OCI-LY1 (cell line): Measurements from ENCODE around the gene STK32C.

Experiments used
- H2AFZ ChIP-seq: fragments of 200-600 bp; sonication (generic), shearing (Covaris generic); 2 replicates; pipeline ENCODE4 v1.6.0; 2014; ENCODE audit warnings: antibody characterized with exemption, mild to moderate bottlenecking, low read length
- H3F3A ChIP-seq: fragments of 200-600 bp; sonication (generic), shearing (Covaris generic); 2 replicates; pipeline ENCODE4 v1.6.0; 2014; ENCODE audit warnings: mild to moderate bottlenecking, antibody characterized with exemption, low read length, moderate library complexity; ENCODE audit not compliant: insufficient read depth
- H3K27ac ChIP-seq: fragments of 200-600 bp; sonication (generic); 2 replicates; pipeline ENCODE4 v1.5.1; 2014; ENCODE audit warnings: low read length, mixed run types, mild to moderate bottlenecking, low read depth; ENCODE audit not compliant: poor library complexity, severe bottlenecking
- H3K27me3 ChIP-seq: fragments of 200-600 bp; sonication (generic); 2 replicates; pipeline ENCODE4 v1.6.0; 2014; ENCODE audit warnings: antibody characterized with exemption, mild to moderate bottlenecking, low read length, moderate library complexity; ENCODE audit not compliant: insufficient read depth
- H3K36me3 ChIP-seq: fragments of 200-600 bp; sonication (generic); 2 replicates; pipeline ENCODE4 v1.6.1; 2014; ENCODE audit warnings: mild to moderate bottlenecking, antibody characterized with exemption, low read length, moderate library complexity, mixed read lengths; ENCODE audit not compliant: insufficient read depth
- H3K4me1 ChIP-seq: fragments of 200-600 bp; sonication (generic); 2 replicates; pipeline ENCODE4 v1.5.1; 2014; ENCODE audit warnings: mild to moderate bottlenecking, low read length, moderate library complexity; ENCODE audit not compliant: insufficient read depth, severe bottlenecking
- H3K4me2 ChIP-seq: fragments of 200-600 bp; sonication (generic), shearing (Covaris generic); 2 replicates; pipeline ENCODE4 v1.6.1; 2014; ENCODE audit warnings: low read length
- H3K4me3 ChIP-seq: fragments of 200-600 bp; sonication (generic); 2 replicates; pipeline ENCODE4 v1.5.1; 2014; ENCODE audit warnings: low read length, low read depth, mild to moderate bottlenecking, mixed read lengths; ENCODE audit not compliant: poor library complexity, severe bottlenecking
- H3K79me2 ChIP-seq: fragments of 200-600 bp; shearing (Covaris generic); 2 replicates; pipeline ENCODE4 v1.6.1; 2016; ENCODE audit warnings: mixed run types, low read length, mixed read lengths; ENCODE audit not compliant: insufficient read depth
- H3K9ac ChIP-seq: fragments of 200-600 bp; sonication (generic), shearing (Covaris generic); 2 replicates; pipeline ENCODE4 v1.6.1; 2014; ENCODE audit warnings: mild to moderate bottlenecking, low read length, mixed read lengths
- H3K9me2 ChIP-seq: fragments of 200-600 bp; sonication (generic), shearing (Covaris generic); 2 replicates; pipeline ENCODE4 v1.6.1; 2014; ENCODE audit warnings: low read depth, mild to moderate bottlenecking, low read length, mixed read lengths
- H3K9me3 ChIP-seq: fragments of 200-600 bp; shearing (Covaris generic); 2 replicates; pipeline ENCODE4 v1.6.1; 2014; ENCODE audit warnings: low read length, mixed read lengths
- H4K20me1 ChIP-seq: fragments of 200-600 bp; sonication (generic), shearing (Covaris generic); 2 replicates; pipeline ENCODE4 v1.6.0; 2016; ENCODE audit warnings: mild to moderate bottlenecking, low read length; ENCODE audit not compliant: insufficient read depth
- CTCF ChIP-seq: fragments of 200-600 bp; sonication (generic), shearing (Covaris generic); IDR thresholded peaks from 2 replicates; pipeline ENCODE4 v1.5.1; 2017; ENCODE audit warnings: mild to moderate bottlenecking, antibody characterized with exemption, low read length, moderate library complexity, mixed read lengths
- EZH2 ChIP-seq: fragments of 200-600 bp; sonication (generic), shearing (Covaris generic); IDR thresholded peaks from 2 replicates; pipeline ENCODE4 v1.8.0; 2017; ENCODE audit warnings: borderline replicate concordance, mixed run types, mild to moderate bottlenecking, antibody characterized with exemption, low read length, moderate library complexity, mixed read lengths

The STK32C gene

GRCh38 chr10:132342553-132342952 is 34.8 kb upstream of the STK32C start:
- Histone ChIP-seq H3K4me1 (no peaks in the 10 kb centered on the region), H3K9me3 (no peaks in the 10 kb centered on the region), H3K9me2 (no peaks in the 10 kb centered on the region), H3K27me3 (no peaks in the 10 kb centered on the region), H2AFZ (no peak overlapping the region), H3K36me3 (0 out of 2 replicates have a peak, but pooled peaks cover 3% of the 10 kb centered on the region), H4K20me1 (no peaks in the 10 kb centered on the region), H3K9ac (no peak overlapping the region), H3F3A (no peaks in the 10 kb centered on the region), H3K4me2 (no peak overlapping the region), H3K4me3 (no peak overlapping the region), H3K79me2 (no peaks in the 10 kb centered on the region), H3K27ac (no peak overlapping the region)
- no peak for TF ChIP-seq EZH2
- no peak for TF ChIP-seq CTCF

- Histone ChIP-seq H3K4me1 (no peaks in the 10 kb centered on the region), H3K27ac (no peak overlapping the region), H3F3A (no peaks in the 10 kb centered on the region), H3K79me2 (no peaks in the 10 kb centered on the region), H3K9ac (no peak overlapping the region), H3K9me3 (no peaks in the 10 kb centered on the region), H3K9me2 (no peaks in the 10 kb centered on the region), H4K20me1 (no peaks in the 10 kb centered on the region), H3K4me2 (no peak overlapping the region), H3K4me3 (no peak overlapping the region), H3K27me3 (no peaks in the 10 kb centered on the region), H2AFZ (no peak overlapping the region), H3K36me3 (0 out of 2 replicates have a peak, but pooled peaks cover 3% of the 10 kb centered on the region)
- TF ChIP-seq CTCF (no peak), EZH2 (no peak)
Observed at GRCh38 chr10:132341781-132342180, 34.0 kb upstream of the STK32C start.

- TF ChIP-seq CTCF: no peak
- TF ChIP-seq EZH2: no peak
- Histone ChIP-seq H3K36me3 (0 out of 2 replicates have a peak, but pooled peaks cover 3% of the 10 kb centered on the region), H3K27me3 (no peaks in the 10 kb centered on the region), H2AFZ (no peak overlapping the region), H3K79me2 (no peaks in the 10 kb centered on the region), H3K4me3 (no peak overlapping the region), H3K9ac (no peak overlapping the region), H3K9me2 (no peaks in the 10 kb centered on the region), H3F3A (no peaks in the 10 kb centered on the region), H3K4me2 (no peak overlapping the region), H3K27ac (no peak overlapping the region), H3K4me1 (no peaks in the 10 kb centered on the region), H3K9me3 (no peaks in the 10 kb centered on the region), H4K20me1 (no peaks in the 10 kb centered on the region)
Observed at GRCh38 chr10:132341017-132341416, 33.3 kb upstream of the STK32C start.
